IPS DF 19.7 (cell line): ENCODE results near the gene SFXN2.
"Not testable (repeated sequence)": the region's sequence is repeated elsewhere in the genome, so short reads cannot be mapped to it uniquely, and the experiment has no call there.

Experiments used
- DNase-seq: peaks from one replicate; pipeline ENCODE4 v3.0.0-alpha.2; 2013; ENCODE audit warnings: low read depth, low spot score

The SFXN2 gene

GRCh38 chr10:102679596-102679995, 34.8 kb upstream of the SFXN2 start:
- no peak for DNase-seq

- DNase-seq = no peak
These were observed 32.7 kb upstream of the SFXN2 start for GRCh38 chr10:102681696-102682095.

- no peak for DNase-seq
These were observed 32.0 kb upstream of the SFXN2 start for GRCh38 chr10:102682416-102682815.

GRCh38 chr10:102682981-102683380, 31.5 kb upstream of the SFXN2 start:
- DNase-seq = no peak

- DNase-seq = no peak
These were observed 30.7 kb upstream of the SFXN2 start for GRCh38 chr10:102683736-102684135.

- DNase-seq = no peak
These were observed 23.0 kb upstream of the SFXN2 start for GRCh38 chr10:102691285-102692066.

GRCh38 chr10:102695401-102695800, 19.0 kb upstream of the SFXN2 start:
- DNase-seq = not testable (repeated sequence)

GRCh38 chr10:102696736-102697135, 17.7 kb upstream of the SFXN2 start:
- DNase-seq = no peak

- DNase-seq = no peak
These were observed 15.5 kb upstream of the SFXN2 start for GRCh38 chr10:102698894-102699293.

- DNase-seq = no peak
These were observed 13.2 kb upstream of the SFXN2 start for GRCh38 chr10:102701272-102701671.

GRCh38 chr10:102701796-102702195, 12.6 kb upstream of the SFXN2 start:
- DNase-seq = no peak

GRCh38 chr10:102702742-102703141, 11.7 kb upstream of the SFXN2 start:
- no peak for DNase-seq

- DNase-seq = no peak
These were observed 9.5 kb upstream of the SFXN2 start for GRCh38 chr10:102704915-102705314.

- no peak for DNase-seq
These were observed 8.9 kb upstream of the SFXN2 start for GRCh38 chr10:102705531-102705930.

GRCh38 chr10:102710609-102711008, 3.8 kb upstream of the SFXN2 start:
- DNase-seq = no peak

GRCh38 chr10:102712089-102712488, 2.3 kb upstream of the SFXN2 start:
- no peak for DNase-seq

- DNase-seq = no peak
These were observed 1.4 kb upstream of the SFXN2 start for GRCh38 chr10:102712843-102713538.

- DNase-seq = no peak
These were observed 960 bp upstream of the SFXN2 start for GRCh38 chr10:102713539-102713813.

GRCh38 chr10:102713814-102714620, 419 bp upstream of the SFXN2 start, which contains the start of gene ARL3:
Gene ARL3 (minus strand): TSS chr10:102714397. CDS start chr10:102714275, 122 bp downstream.
- DNase-seq = peak; percentile 89

- DNase-seq = no peak
These were observed 1.4 kb downstream of the SFXN2 start for GRCh38 chr10:102715880-102716279.

GRCh38 chr10:102716900-102717565, 2.6 kb downstream of the SFXN2 start:
- DNase-seq = not testable (repeated sequence)

GRCh38 chr10:102718220-102718619, 3.8 kb downstream of the SFXN2 start:
- peak; percentile 56 for DNase-seq
